DND-41 (cell line): ENCODE results near the gene STRADB.

Experiments
- ATAC-seq: fragments of 200-7000 bp; cut with Tn5 transposase; 3 replicates; pipeline ENCODE4 v1.9.1; 2021; ENCODE audit warnings: low read depth; ENCODE audit not compliant: insufficient read depth
- DNase-seq: peaks from one replicate; pipeline ENCODE4 v3.0.0-alpha.2; 2020
- H2AFZ ChIP-seq: 2 replicates; pipeline ENCODE4 v1.6.0; 2012; ENCODE audit warnings: low read depth, low read length
- H3K27ac ChIP-seq: 2 replicates; pipeline ENCODE4 v1.5.1; 2012; ENCODE audit warnings: low read length, inconsistent platforms
- H3K27me3 ChIP-seq: fragments of 200-600 bp; sonication (generic); 2 replicates; pipeline ENCODE4 v1.6.0; 2012; ENCODE audit warnings: low read length, mild to moderate bottlenecking, inconsistent platforms; ENCODE audit not compliant: insufficient read depth, poor library complexity
- H3K36me3 ChIP-seq: 2 replicates; pipeline ENCODE4 v1.5.1; 2012; ENCODE audit warnings: low read length, inconsistent platforms; ENCODE audit not compliant: insufficient read depth
- H3K4me1 ChIP-seq: 2 replicates; pipeline ENCODE4 v1.5.1; 2012; ENCODE audit warnings: mild to moderate bottlenecking, low read length; ENCODE audit not compliant: insufficient read depth
- H3K4me2 ChIP-seq: 2 replicates; pipeline ENCODE4 v1.6.0; 2012; ENCODE audit warnings: mild to moderate bottlenecking, moderate library complexity, low read length, inconsistent platforms; ENCODE audit not compliant: insufficient read depth
- H3K4me3 ChIP-seq, 2 experiments: fragments of 200-600 bp in 1 of 2; shearing (Covaris generic) in 1 of 2; 2 replicates each; pipeline ENCODE4 v1.5.1; 2012 to 2016; ENCODE audit warnings: inconsistent platforms in 2 of 2, low read length in 2 of 2, mild to moderate bottlenecking in 2 of 2, low read depth in 1 of 2, moderate library complexity in 1 of 2
- H3K79me2 ChIP-seq: 2 replicates; pipeline ENCODE4 v1.6.0; 2012; ENCODE audit warnings: low read length, inconsistent platforms; ENCODE audit not compliant: insufficient read depth
- H3K9ac ChIP-seq: 2 replicates; pipeline ENCODE4 v1.6.0; 2012; ENCODE audit warnings: low read depth, mild to moderate bottlenecking, inconsistent platforms, low read length, moderate library complexity
- H3K9me3 ChIP-seq: 2 replicates; pipeline ENCODE4 v1.5.1; 2012; ENCODE audit warnings: low read length, moderate library complexity, mild to moderate bottlenecking, inconsistent platforms; ENCODE audit not compliant: insufficient read depth, severe bottlenecking
- H4K20me1 ChIP-seq: 2 replicates; pipeline ENCODE4 v1.6.0; 2012; ENCODE audit warnings: low read length; ENCODE audit not compliant: insufficient read depth
- EZH2 ChIP-seq: IDR thresholded peaks from 3 replicates; pipeline ENCODE4 v1.6.1; 2012; ENCODE audit warnings: borderline replicate concordance, low read depth, mild to moderate bottlenecking, moderate library complexity, low read length, inconsistent platforms; ENCODE audit not compliant: severe bottlenecking
- TF ChIP-seq, protein P1 (sequence below): IDR thresholded peaks from 2 replicates; pipeline ENCODE4 v1.5.1; 2012; ENCODE audit warnings: borderline replicate concordance, low read length, moderate library complexity, mild to moderate bottlenecking; ENCODE audit not compliant: poor library complexity, severe bottlenecking; ENCODE audit errors: extremely low read depth

STRADB gene

DNA sequence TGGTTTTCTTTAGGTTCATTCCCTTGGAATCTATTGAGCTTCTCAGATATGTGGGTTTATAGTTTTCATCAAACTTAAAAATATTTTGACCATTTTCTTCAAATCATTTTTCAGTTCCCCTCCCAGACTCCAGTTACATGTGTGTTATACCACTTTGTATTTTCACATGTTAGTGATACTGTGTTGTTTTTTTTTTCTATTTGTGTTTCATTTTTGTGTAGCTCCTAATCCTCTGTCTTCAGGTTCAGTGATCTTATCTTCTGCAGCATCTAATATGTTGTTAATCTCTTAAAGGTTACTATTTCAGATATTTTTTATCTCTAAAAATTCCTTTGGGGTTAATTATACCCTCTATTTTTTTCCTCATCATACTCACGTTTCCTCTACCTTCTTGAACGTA, 51.2 kb downstream of the STRADB start:
- H4K20me1 ChIP-seq = no peaks in the 10 kb centered on the region
- no peak overlapping the region for H3K9ac ChIP-seq
- H2AFZ ChIP-seq = no peak overlapping the region
- H3K4me3 ChIP-seq = no peak overlapping the region
- ATAC-seq (no peak), DNase-seq (no peak)
- H3K27ac ChIP-seq = no peak overlapping the region
- no peak for TF ChIP-seq EZH2
- TF ChIP-seq, protein P1, sequence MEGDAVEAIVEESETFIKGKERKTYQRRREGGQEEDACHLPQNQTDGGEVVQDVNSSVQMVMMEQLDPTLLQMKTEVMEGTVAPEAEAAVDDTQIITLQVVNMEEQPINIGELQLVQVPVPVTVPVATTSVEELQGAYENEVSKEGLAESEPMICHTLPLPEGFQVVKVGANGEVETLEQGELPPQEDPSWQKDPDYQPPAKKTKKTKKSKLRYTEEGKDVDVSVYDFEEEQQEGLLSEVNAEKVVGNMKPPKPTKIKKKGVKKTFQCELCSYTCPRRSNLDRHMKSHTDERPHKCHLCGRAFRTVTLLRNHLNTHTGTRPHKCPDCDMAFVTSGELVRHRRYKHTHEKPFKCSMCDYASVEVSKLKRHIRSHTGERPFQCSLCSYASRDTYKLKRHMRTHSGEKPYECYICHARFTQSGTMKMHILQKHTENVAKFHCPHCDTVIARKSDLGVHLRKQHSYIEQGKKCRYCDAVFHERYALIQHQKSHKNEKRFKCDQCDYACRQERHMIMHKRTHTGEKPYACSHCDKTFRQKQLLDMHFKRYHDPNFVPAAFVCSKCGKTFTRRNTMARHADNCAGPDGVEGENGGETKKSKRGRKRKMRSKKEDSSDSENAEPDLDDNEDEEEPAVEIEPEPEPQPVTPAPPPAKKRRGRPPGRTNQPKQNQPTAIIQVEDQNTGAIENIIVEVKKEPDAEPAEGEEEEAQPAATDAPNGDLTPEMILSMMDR = no peak
- H3K36me3 ChIP-seq = no peaks in the 10 kb centered on the region
- H3K4me1 ChIP-seq = no peaks in the 10 kb centered on the region
- no peak overlapping the region for H3K4me2 ChIP-seq
- no peaks in the 10 kb centered on the region for H3K79me2 ChIP-seq
- no peaks in the 10 kb centered on the region for H3K27me3 ChIP-seq
- peaks cover 11% of the 10 kb centered on the region for H3K9me3 ChIP-seq

DNA sequence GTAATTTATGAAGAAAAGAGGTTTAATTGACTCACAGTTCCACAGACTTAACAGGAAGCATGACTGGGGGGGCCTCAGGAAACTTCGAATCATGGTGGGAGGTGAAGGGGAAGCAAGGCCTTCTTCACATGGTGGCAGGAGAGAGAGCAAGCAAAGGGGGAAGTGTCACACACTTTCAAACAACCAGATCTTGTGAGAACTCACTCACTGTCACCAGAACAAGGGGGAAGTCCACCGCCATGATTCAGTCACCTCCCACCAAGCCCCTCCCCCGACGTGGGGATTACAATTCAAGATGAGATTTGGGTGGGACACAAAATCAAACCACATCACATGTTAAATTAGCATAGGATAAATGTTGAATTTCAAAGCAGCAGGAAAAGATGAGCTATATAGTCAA, 56.2 kb downstream of the STRADB start:
- no peak for ATAC-seq
- no peaks in the 10 kb centered on the region for H3K36me3 ChIP-seq
- H4K20me1 ChIP-seq = no peaks in the 10 kb centered on the region
- H3K9me3 ChIP-seq = peaks cover 8% of the 10 kb centered on the region
- H3K27me3 ChIP-seq = no peaks in the 10 kb centered on the region
- no peak for DNase-seq
- H3K27ac ChIP-seq = no peak overlapping the region
- H3K4me3 ChIP-seq = no peak overlapping the region
- H3K4me1 ChIP-seq = no peaks in the 10 kb centered on the region
- no peak overlapping the region for H2AFZ ChIP-seq
- H3K79me2 ChIP-seq = no peaks in the 10 kb centered on the region
- no peak overlapping the region for H3K9ac ChIP-seq
- H3K4me2 ChIP-seq = no peak overlapping the region
- TF ChIP-seq, protein P1 = no peak
- TF ChIP-seq EZH2 = no peak

DNA sequence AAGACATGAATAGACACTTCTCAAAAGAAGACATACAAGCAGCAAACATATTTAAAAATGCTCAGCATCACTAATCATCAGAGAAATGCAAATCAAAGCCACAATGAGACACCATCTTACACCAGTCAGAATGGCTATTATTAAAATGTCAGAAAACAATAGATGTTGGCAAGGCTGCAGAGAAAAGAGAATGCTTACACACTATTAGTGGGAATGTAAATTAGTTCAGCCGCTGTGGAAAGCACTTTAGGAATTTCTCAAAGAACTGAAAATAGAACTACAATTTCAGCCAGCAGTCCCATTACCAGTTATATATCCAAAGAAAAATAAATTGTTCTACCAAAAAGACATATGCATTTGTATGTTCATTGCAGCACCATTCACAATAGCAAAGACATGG, 61.7 kb downstream of the STRADB start:
- Histone ChIP-seq H2AFZ (no peak overlapping the region), H3K27ac (no peak overlapping the region), H4K20me1 (no peaks in the 10 kb centered on the region), H3K36me3 (no peaks in the 10 kb centered on the region), H3K9ac (no peak overlapping the region), H3K79me2 (no peaks in the 10 kb centered on the region), H3K4me1 (no peaks in the 10 kb centered on the region), H3K27me3 (no peaks in the 10 kb centered on the region), H3K4me2 (no peak overlapping the region), H3K9me3 (no peaks in the 10 kb centered on the region), H3K4me3 (no peak overlapping the region)
- no peak for DNase-seq
- TF ChIP-seq EZH2 = no peak
- TF ChIP-seq, protein P1 = no peak
- no peak for ATAC-seq

DNA sequence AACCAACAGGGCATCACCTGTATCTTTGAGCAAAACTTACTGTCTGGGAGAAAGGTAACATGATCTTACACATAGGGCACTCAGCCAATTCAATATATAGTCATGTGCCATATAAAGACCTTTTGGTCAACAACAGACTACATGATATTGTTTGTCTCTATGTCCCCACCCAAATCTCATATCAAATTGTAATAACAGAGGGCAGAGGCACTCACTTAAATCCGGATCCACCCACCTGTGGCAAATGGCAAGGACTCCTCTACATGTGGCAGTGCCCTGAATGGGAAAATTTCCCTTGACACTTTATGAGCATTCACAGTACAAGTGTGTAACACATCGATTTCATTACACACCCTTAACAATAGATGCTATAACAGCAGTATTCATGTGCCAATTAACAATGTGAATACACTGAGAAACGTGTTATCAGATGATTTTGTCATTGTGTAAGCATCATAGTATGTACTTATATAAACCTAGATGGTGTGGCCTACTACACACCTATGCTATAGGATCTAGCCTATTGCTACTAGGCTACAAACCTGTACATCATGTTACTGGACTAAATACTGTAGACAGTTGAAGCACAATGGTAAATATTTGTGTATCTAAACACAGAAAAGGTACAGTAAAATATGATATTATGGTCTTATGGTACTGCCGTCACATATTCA, 64.2 kb downstream of the STRADB start:
- Histone ChIP-seq H3K9ac (no peak overlapping the region), H3K27ac (no peak overlapping the region), H3K4me2 (no peak overlapping the region), H3K79me2 (no peaks in the 10 kb centered on the region), H4K20me1 (no peaks in the 10 kb centered on the region), H3K36me3 (no peaks in the 10 kb centered on the region), H2AFZ (no peak overlapping the region), H3K9me3 (no peaks in the 10 kb centered on the region), H3K27me3 (no peaks in the 10 kb centered on the region), H3K4me1 (no peaks in the 10 kb centered on the region), H3K4me3 (no peak overlapping the region)
- TF ChIP-seq, protein P1 = no peak
- no peak for TF ChIP-seq EZH2
- ATAC-seq = no peak
- DNase-seq = no peak
